Measurements from ENCODE around the gene BACH2.
"Not testable (repeated sequence)": the region's sequence is repeated elsewhere in the genome, so short reads cannot be mapped to it uniquely, and the experiment has no call there.

Gene BACH2

DNA sequence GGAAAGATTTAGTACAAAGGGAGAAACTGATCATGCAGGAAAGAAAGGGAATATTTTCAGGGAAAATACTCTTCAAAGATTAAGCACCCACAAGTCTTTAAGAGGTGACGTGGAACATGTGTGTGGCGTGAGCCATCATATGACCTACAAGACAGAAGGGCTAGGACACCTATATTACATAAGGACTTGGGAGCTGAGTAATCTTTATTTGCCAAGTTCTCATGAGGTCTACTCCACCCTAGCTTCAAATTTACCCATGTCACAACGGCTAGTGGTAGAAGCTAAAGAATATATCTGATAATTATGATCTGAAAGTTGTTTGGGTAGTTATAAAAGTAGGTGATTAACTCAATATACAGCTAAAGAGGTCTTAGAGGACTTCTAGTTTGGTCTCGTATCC, 234.6 kb downstream of the BACH2 start:
- DNase-seq (ENCODE audit: low spot score), result no peak

DNA sequence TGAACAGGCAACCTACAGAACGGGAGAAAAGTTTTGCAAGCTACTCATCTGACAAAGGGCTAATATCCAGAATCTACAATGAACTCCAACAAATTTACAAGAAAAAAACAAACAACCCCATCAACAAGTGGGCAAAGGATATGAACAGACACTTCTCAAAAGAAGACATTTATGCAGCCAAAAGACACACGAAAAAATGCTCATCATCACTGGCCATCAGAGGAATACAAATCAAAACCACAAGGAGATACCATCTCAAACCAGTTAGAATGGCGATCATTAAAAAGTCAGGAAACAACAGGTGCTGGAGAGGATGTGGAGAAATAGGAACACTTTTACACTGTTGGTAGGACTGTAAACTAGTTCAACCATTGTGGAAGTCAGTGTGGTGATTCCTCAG, 237.5 kb downstream of the BACH2 start:
- not testable (repeated sequence) for DNase-seq (ENCODE audit: low spot score)

- DNase-seq (ENCODE audit: low spot score), result not testable (repeated sequence)
Observed at GRCh38 chr6:90055924-90056323, 240.7 kb downstream of the BACH2 start.

DNA sequence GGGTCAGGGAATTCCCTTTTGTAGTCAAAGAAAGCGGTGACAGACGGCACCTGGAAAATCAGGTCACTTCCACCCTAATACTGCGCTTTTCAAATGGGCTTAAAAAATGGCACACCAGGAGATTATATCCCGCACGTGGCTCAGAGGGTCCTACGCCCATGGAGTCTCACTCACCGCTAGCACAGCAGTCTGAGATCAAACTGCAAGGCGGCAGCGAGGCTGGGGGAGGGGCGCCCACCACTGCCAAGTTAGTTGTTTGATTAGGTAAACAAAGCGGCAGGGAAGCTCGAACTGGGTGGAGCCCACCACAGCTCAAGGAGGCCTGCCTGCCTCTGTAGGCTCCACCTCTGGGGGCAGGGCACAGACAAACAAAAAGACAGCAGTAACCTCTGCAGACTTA, 242.4 kb downstream of the BACH2 start:
- DNase-seq (ENCODE audit: low spot score), result not testable (repeated sequence)

- DNase-seq (ENCODE audit: low spot score), result no peak
Observed at GRCh38 chr6:90053614-90054013, 243.0 kb downstream of the BACH2 start.

DNA sequence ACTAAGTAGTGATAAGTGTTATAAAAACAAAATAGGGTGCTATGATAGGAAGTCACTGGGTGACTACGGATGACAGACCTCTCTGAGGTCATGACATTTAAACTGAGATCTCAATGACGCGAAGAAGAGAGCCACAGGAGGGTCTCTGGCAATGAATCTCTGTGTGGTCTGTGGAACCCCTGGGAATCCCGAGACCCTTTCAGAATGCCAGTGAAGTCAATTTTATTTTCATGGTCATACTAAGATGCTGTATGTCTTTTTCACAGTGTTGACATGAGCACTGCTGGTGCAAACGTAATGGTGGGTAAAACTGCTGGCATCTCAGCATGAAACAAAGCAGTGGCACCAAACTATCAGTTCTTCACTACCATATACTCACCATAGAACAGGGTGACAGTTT, 247.3 kb downstream of the BACH2 start:
- no peak for DNase-seq (ENCODE audit: low spot score)

DNA sequence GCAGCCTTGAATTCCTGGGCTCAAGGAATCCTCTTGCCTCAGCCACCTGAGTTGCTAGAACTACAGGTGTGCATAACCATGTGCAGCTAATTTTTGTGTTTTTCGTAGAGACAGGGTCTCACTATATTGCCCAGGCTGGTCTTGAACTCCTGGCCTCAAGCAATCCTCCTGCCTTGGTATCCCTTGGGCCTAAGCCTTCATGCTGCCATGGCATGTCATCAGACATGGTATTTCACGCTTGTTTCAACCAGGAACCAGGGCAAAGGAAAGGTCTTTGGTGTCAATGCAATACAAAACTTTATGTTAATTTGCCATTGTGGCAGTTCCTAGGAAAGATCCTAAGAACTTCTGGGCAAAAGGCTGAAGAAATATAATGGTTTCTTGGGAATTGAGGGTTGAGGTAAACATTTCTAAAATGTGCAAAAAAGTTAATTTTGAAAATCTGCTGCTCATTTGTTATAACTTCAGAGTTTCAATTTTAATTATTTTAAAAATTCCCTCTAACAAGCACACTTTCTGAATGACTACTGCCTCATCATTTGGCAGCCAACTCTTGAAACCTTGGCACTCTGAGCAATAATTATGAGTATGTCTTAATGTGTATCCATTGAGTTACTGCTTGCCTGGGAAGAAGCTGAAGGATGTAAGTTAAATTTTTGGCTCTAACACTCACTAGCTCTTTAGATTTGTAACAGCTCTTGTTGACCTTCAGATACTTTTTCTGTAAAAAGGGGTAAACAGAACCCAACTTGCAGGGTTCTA, 248.3 kb downstream of the BACH2 start:
- no peak for DNase-seq (ENCODE audit: low spot score)

- no peak for DNase-seq (ENCODE audit: low spot score)
Observed at GRCh38 chr6:90045535-90045934, 251.1 kb downstream of the BACH2 start.

DNA sequence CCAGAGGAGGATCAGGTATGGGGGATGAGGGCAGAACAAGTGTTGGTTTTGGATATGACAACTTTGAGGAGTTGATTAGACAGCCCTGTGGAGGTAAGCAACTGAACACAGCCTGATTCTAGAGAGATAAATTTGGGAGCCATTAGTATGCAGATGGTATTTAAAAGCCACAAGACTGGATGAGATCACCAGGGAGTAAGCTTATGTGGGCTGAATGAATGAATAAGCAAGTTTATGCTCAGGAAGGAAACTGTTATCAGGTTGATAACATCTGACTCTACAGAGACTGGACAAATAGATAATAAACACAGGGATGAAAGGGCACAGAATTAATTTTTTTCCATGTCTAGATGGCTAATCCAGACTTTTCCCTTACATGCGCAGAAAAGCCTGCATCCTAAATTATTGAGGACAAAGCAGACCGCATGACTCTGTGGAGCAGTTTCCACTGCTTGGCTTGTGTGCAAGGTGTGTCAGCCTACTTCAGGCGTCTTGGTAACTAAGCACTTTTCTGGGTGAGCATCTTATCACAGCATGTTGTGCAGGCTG, 251.7 kb downstream of the BACH2 start:
- DNase-seq (ENCODE audit: low spot score), result peak; percentile 17

DNA sequence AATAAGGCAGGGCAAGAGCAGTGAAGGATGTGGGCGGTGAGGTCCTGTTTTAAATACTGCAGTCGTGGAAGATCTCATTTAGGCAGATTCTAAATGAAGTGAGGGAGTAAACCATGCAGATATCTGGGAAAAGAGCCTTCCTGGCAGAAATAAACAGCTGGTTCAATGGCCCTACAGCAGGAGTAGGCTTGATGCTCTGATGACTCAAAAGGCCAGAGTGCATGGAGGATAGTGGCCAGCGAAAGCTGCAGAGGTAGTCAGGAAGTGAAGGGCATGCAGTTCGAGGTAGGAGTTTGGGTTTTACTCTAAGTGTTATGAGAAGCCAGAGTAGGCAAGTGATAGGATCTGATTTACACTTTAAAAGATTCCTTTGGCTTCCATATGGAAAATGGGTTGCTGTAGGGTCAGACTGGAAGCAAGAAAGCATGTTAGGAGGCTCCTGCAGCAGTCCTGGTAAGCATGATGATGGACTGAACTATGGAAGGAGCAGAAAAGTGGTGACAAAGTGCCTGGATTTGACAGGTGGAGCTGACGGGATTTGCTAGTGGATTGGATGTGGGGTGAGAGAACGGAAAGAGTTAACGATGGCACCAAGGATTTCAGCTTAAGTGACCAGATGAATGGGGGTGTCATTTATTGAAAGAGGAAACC, 252.3 kb downstream of the BACH2 start:
- DNase-seq (ENCODE audit: low spot score), result no peak

DNA sequence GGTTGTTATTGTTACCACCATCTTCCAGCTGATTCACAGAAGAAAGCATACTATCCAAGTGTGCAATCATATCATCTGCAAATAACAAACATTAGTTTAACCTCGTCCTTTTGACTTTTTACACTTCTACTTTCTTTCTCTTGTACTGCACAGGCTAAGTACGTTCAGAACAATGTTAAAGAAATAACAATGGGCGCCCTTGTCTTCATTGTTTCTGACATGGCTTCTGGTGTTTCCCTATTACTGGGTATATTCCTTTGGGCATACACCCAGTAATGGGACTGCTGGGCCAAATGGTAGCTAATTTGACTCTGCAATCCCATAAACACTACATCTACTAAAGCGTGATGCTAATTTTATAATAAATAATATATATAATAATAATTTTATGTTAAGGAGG, 255.7 kb downstream of the BACH2 start:
- DNase-seq (ENCODE audit: low spot score), result no peak

- DNase-seq (ENCODE audit: low spot score), result no peak
Observed at GRCh38 chr6:90039911-90040310, 256.7 kb downstream of the BACH2 start.

DNA sequence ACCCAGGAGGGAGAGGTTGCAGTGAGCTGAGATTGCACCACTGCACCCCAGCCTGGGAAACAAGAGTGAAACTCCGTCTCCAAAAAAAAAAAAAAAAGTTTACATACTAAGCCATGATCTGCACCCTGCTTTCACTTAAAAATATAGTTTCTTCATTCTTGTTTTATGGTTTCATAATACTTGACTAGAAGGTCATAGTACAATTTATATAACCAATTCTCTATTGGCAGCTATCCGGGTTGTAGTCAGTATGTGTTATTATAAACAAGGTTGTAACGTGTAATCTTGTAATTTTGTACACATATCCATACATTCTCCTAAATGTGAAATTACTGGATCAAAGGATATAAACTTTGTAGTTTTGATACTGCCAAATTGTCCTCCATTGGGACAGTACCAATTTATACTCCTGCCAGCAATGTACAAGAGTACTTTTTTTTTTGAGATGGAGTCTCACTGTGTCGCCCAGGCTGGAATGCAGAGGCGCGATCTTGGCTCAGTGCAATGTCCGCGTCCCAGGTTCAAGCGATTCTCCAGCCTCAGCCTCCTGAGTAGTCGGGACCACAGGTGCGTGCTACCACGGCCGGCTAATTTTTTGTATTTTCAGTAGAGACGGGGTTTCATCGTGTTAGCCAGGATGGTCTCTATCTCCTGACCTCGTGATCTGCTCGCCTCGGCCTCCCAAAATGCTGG, 257.5 kb downstream of the BACH2 start:
- no peak for DNase-seq (ENCODE audit: low spot score)

- no peak for DNase-seq (ENCODE audit: low spot score)
Observed at GRCh38 chr6:90036963-90037362, 259.7 kb downstream of the BACH2 start.

DNA sequence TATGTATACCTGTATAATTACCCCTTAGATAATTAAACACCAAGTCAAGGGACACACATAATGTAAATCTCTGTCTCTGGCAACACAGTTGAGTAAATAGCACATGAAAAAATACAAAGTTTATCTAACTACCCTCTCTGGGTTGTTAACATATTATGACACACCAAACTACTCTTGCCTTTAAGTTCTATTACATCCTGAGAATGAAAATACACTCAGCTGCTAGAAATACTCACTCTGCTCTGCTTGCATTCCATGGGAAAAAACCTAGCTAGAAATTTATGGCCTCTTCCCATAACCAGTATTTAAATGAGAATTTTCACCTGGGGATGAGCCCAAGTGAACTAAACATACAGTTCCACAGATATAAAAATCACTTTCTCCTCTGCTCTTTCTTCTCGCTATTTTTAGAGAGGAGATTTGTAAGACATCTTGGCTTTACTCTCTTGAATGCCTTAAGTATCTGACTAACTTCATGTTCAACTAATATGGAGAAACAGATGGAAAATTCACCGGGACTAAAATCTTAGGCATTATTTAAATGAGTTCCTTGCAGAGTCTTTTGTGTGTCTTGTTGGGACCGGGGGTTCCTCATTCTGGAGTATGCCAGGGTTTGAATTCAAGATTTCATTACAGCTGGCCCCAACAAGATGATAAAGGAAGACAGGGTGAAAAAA, 261.5 kb downstream of the BACH2 start:
- no peak for DNase-seq (ENCODE audit: low spot score)

GRCh38 chr6:90033746-90034271, 262.8 kb downstream of the BACH2 start:
- no peak for DNase-seq (ENCODE audit: low spot score)

DNA sequence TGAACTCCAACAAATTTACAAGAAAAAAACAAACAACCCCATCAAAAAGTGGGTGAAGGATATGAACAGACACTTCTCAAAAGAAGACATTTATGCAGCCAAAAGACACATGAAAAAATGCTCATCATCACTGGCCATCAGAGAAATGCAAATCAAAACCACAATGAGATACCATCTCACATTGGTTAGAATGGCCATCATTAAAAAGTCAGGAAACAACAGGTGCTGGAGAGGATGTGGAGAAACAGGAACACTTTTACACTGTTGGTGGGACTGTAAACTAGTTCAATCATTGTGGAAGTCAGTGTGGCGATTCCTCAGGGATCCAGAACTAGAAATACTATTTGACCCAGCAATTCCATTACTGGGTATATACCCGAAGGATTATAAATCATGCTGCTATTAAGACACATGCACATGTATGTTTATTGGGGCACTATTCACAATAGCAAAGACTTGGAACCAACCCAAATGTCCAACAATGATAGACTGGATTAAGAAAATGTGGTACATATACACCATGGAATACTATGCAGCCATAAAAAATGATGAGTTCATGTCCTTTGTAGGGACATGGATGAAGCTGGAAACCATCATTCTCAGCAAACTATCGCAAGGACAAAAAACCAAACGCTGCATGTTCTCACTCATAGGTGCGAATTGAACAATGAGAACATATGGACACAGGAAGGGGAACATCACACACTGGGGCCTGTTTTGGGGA, 264.0 kb downstream of the BACH2 start:
- not testable (repeated sequence) for DNase-seq (ENCODE audit: low spot score)

DNA sequence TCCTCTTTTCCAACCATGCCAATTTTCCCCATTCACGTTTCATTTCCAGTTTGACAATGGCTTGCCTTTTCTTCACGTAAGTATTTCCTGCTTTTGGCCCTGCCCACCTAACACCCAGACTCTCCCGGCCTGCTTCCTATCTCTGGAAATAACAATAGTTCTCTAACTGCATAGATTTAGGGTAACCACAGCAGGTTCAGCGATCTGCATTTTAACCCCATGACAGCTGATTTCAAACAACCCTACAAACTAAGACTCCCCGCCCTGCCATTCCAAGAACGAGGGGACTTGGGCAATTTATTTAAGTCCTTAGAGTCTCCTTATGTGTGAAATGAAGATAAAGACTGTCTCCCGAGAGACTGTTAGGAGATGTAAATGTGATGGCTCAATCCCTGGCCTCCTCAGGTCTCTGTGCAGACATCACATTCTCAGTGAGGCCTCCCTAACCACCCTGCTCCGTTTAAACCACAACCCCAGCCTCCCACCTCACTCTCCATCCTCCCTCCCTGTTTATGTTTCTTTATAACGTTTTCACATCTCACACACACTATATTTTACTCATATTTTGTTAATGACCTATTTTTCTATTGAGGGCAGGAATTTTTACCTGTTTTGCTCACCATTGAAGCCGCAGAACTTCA, 267.5 kb downstream of the BACH2 start:
- no peak for DNase-seq (ENCODE audit: low spot score)

GRCh38 chr6:90028066-90028778, 268.4 kb downstream of the BACH2 start:
- DNase-seq (ENCODE audit: low spot score), result no peak

DNA sequence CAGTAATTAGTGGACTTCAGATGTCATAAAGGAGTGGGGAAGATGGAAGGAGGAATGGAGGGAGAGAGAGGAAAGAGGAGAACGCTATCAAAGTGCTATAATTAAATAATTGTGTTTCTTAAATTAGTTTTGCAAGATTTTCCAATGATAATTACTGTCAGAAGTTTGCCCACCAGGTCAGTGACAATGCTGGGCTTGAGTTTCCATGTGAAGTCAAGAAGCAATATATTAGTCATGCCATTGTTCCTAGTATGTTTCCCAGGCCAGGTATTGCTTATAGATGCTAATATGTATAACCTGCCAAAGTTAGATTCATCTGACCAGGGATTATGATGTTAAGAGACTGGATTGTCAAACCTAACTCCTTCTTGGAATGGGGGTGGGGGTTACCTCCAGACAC, 270.4 kb downstream of the BACH2 start:
- no peak for DNase-seq (ENCODE audit: low spot score)
